Smooth muscle cell (in vitro differentiated cells): ENCODE data around the gene PCDH18. TPM values are rescaled to one million over a fixed set of nuclear protein-coding genes. Genes with fewer than 3 reads are reported as not detected.

Experiments used
- DNase-seq: peaks from one replicate; lab custom pipeline; 2025; ENCODE audit not compliant: unreplicated experiment; lab: John Stamatoyannopoulos, UW
- H2AFZ ChIP-seq: fragments of 200-600 bp; sonication (generic); 2 replicates; pipeline ENCODE4 v1.6.0; 2016; ENCODE audit warnings: antibody characterized with exemption, low read depth, mild to moderate bottlenecking
- H3F3A ChIP-seq: fragments of 200-600 bp; sonication (generic); 2 replicates; pipeline ENCODE4 v1.6.0; 2017; ENCODE audit warnings: antibody characterized with exemption, low read depth
- H3K27ac ChIP-seq: fragments of 200-600 bp; sonication (generic); 2 replicates; pipeline ENCODE4 v1.5.1; 2016; ENCODE audit warnings: low read depth, mild to moderate bottlenecking
- H3K27me3 ChIP-seq: fragments of 200-600 bp; sonication (generic); 2 replicates; pipeline ENCODE4 v1.6.1; 2016; ENCODE audit warnings: low read depth, mild to moderate bottlenecking
- H3K36me3 ChIP-seq: fragments of 200-600 bp; sonication (generic); 2 replicates; pipeline ENCODE4 v1.5.1; 2016; ENCODE audit warnings: low read depth
- H3K4me1 ChIP-seq: fragments of 200-600 bp; sonication (generic); 2 replicates; pipeline ENCODE4 v1.5.1; 2016; ENCODE audit warnings: low read depth
- H3K4me2 ChIP-seq: fragments of 200-600 bp; sonication (generic); 2 replicates; pipeline ENCODE4 v1.6.0; 2016; ENCODE audit warnings: mild to moderate bottlenecking
- H3K4me3 ChIP-seq: fragments of 200-600 bp; sonication (generic); 2 replicates; pipeline ENCODE4 v1.5.1; 2016; ENCODE audit warnings: mild to moderate bottlenecking
- H3K79me2 ChIP-seq: fragments of 200-600 bp; sonication (generic); 2 replicates; pipeline ENCODE4 v1.6.0; 2016; ENCODE audit warnings: low read depth, mild to moderate bottlenecking
- H3K9ac ChIP-seq: fragments of 200-600 bp; sonication (generic); 2 replicates; pipeline ENCODE4 v1.6.0; 2016; ENCODE audit warnings: low read depth
- H3K9me3 ChIP-seq: fragments of 200-600 bp; sonication (generic); replicated peaks from 2 replicates; pipeline ENCODE4 v1.5.1; 2016; ENCODE audit warnings: low read depth
- H4K20me1 ChIP-seq: fragments of 200-600 bp; sonication (generic); 2 replicates; pipeline ENCODE4 v1.6.0; 2016; ENCODE audit warnings: low read depth
- polyA plus RNA-seq: library from polyadenylated mRNA; unstranded; fragments of >200 nt; fragmentation: Nextera tagmentation; extraction: Ambion mirVana; gene quantifications from 2 replicates; pipeline ENCODE4 v1.2.1, GENCODE V29; 2016
- total RNA-seq: library from RNA; depleted of rRNA; stranded (reverse); fragments of >200 nt; gene quantifications from 2 replicates; pipeline ENCODE4 v1.2.3, GENCODE V29; 2014
- TF ChIP-seq, protein P1 (sequence below): fragments of 200-600 bp; sonication (generic); IDR thresholded peaks from 2 replicates; pipeline ENCODE4 v1.5.1; 2017; ENCODE audit warnings: borderline replicate concordance, mild to moderate bottlenecking, antibody characterized with exemption; ENCODE audit not compliant: insufficient read depth, poor library complexity, severe bottlenecking

The PCDH18 gene
- total and polyA plus RNA-seq, 2 experiments from 2014 or later: 24.5 to 51.3 TPM

DNA sequence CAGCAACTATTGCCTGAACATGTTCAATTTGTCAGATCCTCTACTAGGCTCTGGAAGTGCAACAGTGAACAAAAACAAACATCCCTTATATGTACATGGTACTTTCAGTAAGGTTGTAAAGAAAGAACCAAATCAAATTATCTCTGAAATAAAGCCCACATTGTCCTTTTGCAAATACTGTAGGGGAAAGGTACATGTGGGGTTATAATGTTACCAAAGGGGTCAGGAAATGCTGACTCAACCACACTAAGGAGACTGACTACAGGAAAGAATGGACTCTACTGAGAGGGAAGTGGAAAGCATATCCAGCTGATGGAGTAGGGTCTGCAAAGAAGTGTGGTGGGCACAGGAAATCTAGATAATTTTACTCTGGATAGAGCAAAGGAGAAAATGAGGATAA, 61.5 kb downstream of the PCDH18 start:
- no peak overlapping the region for H3K27ac ChIP-seq
- H3K79me2 ChIP-seq: no peaks in the 10 kb centered on the region
- no peaks in the 10 kb centered on the region for H4K20me1 ChIP-seq
- TF ChIP-seq, protein P1, sequence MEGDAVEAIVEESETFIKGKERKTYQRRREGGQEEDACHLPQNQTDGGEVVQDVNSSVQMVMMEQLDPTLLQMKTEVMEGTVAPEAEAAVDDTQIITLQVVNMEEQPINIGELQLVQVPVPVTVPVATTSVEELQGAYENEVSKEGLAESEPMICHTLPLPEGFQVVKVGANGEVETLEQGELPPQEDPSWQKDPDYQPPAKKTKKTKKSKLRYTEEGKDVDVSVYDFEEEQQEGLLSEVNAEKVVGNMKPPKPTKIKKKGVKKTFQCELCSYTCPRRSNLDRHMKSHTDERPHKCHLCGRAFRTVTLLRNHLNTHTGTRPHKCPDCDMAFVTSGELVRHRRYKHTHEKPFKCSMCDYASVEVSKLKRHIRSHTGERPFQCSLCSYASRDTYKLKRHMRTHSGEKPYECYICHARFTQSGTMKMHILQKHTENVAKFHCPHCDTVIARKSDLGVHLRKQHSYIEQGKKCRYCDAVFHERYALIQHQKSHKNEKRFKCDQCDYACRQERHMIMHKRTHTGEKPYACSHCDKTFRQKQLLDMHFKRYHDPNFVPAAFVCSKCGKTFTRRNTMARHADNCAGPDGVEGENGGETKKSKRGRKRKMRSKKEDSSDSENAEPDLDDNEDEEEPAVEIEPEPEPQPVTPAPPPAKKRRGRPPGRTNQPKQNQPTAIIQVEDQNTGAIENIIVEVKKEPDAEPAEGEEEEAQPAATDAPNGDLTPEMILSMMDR: no peak
- H3K4me3 ChIP-seq: no peak overlapping the region
- no peaks in the 10 kb centered on the region for H3K27me3 ChIP-seq
- no peak for DNase-seq
- H3K4me2 ChIP-seq: no peak overlapping the region
- H3K36me3 ChIP-seq: no peaks in the 10 kb centered on the region
- peaks cover 5% of the 10 kb centered on the region for H3K9me3 ChIP-seq
- no peak overlapping the region for H2AFZ ChIP-seq
- H3K4me1 ChIP-seq: peaks cover 18% of the 10 kb centered on the region
- H3F3A ChIP-seq: peaks cover 19% of the 10 kb centered on the region
- no peak overlapping the region for H3K9ac ChIP-seq
